NCI-H446 treated with DMSO at 0.1 percent for 48 hours (cell line): ENCODE measurements around the gene ZBTB2.
"Not testable (repeated sequence)": the region's sequence is repeated elsewhere in the genome, so short reads cannot be mapped to it uniquely, and the experiment has no call there.

Experiments
- DNase-seq: peaks from one replicate; lab custom pipeline; 2025; lab: John Stamatoyannopoulos, UW

Gene ZBTB2

GRCh38 chr6:151402228-151402627, 10.9 kb upstream of the ZBTB2 start:
- DNase-seq: no peak

GRCh38 chr6:151400473-151400872, 9.1 kb upstream of the ZBTB2 start:
- no peak for DNase-seq

- no peak for DNase-seq
These were observed 8.3 kb upstream of the ZBTB2 start for GRCh38 chr6:151399679-151400078.

- no peak for DNase-seq
These were observed 2.1 kb upstream of the ZBTB2 start for GRCh38 chr6:151393410-151393809.

GRCh38 chr6:151392427-151392826, 1.1 kb upstream of the ZBTB2 start:
- no peak for DNase-seq

- no peak for DNase-seq
These were observed 398 bp downstream of the ZBTB2 start for GRCh38 chr6:151390851-151391470.

GRCh38 chr6:151390276-151390850, 996 bp downstream of the ZBTB2 start:
- peak; percentile 90 for DNase-seq

GRCh38 chr6:151389618-151390275, 1.6 kb downstream of the ZBTB2 start:
- peak; percentile 26 for DNase-seq

GRCh38 chr6:151388997-151389617, 2.3 kb downstream of the ZBTB2 start:
- no peak for DNase-seq

GRCh38 chr6:151388236-151388635, 3.1 kb downstream of the ZBTB2 start:
- no peak for DNase-seq

- DNase-seq: no peak
These were observed 4.0 kb downstream of the ZBTB2 start for GRCh38 chr6:151387175-151387970.

- DNase-seq: no peak
These were observed 6.2 kb downstream of the ZBTB2 start for GRCh38 chr6:151385177-151385576.

- DNase-seq: no peak
These were observed 7.2 kb downstream of the ZBTB2 start for GRCh38 chr6:151384151-151384550.

GRCh38 chr6:151382631-151383030, 8.7 kb downstream of the ZBTB2 start:
- DNase-seq: not testable (repeated sequence)

GRCh38 chr6:151381722-151382121, 9.6 kb downstream of the ZBTB2 start:
- DNase-seq: no peak

- no peak for DNase-seq
These were observed 10.5 kb downstream of the ZBTB2 start for GRCh38 chr6:151380848-151381205.

GRCh38 chr6:151379933-151380847, 11.2 kb downstream of the ZBTB2 start:
- no peak for DNase-seq

GRCh38 chr6:151377095-151377494, 14.3 kb downstream of the ZBTB2 start:
- no peak for DNase-seq

GRCh38 chr6:151376440-151376839, 14.9 kb downstream of the ZBTB2 start:
- no peak for DNase-seq

GRCh38 chr6:151375833-151376232, 15.5 kb downstream of the ZBTB2 start:
- DNase-seq: no peak

- DNase-seq: no peak
These were observed 17.2 kb downstream of the ZBTB2 start for GRCh38 chr6:151374036-151374683.
